Sigmoid colon (tissue), 3 donors: ENCODE results near the gene GALK1.

Experiments
- CTCF ChIP-seq, 4 experiments: fragments of 450-650 bp in 3 of 4; fragments of 200-600 bp in 1 of 4; IDR thresholded peaks; one replicate each; pipeline ENCODE4 v1.5.1; 2016 to 2019; ENCODE audit warnings: antibody characterized with exemption in 4 of 4, mild to moderate bottlenecking in 3 of 4, moderate library complexity in 2 of 4
- POLR2A ChIP-seq, 2 donors: fragments of 450-650 bp; IDR thresholded peaks; one replicate each; pipeline ENCODE4 v1.6.1; 2016; ENCODE audit warnings: antibody characterized with exemption in 2 of 2, mild to moderate bottlenecking in 2 of 2, moderate library complexity in 2 of 2

- TF ChIP-seq CTCF (IDR thresholded peaks at IDR 0.05) (peak in 3 of 4 experiments; percentile 62 to 84 (median 73)), POLR2A (IDR thresholded peaks at IDR 0.05) (no peak)
These were observed 18.2 kb upstream of the GALK1 start for GRCh38 chr17:75783069-75783783.
